Spleen (tissue), 11 donors: Measurements from ENCODE around the gene PSME2. TPM values are rescaled to one million over a fixed set of nuclear protein-coding genes. Genes with fewer than 3 reads are reported as not detected.

Source experiments
- DNase-seq: peaks from one replicate; pipeline ENCODE4 v3.0.0-alpha.2; 2020
- H3K27ac ChIP-seq, 8 donors: fragments of 200-600 bp; sonication (generic) in 7 of 8; 1 replicate in 4 of 8; 2 replicates in 4 of 8; pipeline versions ENCODE4 v1.5.0 to v1.8.0; 2016 to 2021; ENCODE audit warnings: inconsistent platforms in 4 of 8, mild to moderate bottlenecking in 4 of 8, moderate library complexity in 1 of 8
- H3K27me3 ChIP-seq, 7 donors: fragments of 200-600 bp; sonication (generic) in 6 of 7; replicated peaks in 1 of 7; 1 replicate in 4 of 7; 2 replicates in 3 of 7; pipeline versions ENCODE4 v1.5.0 to v1.8.0; 2016 to 2021; ENCODE audit warnings: inconsistent platforms in 3 of 7, mild to moderate bottlenecking in 1 of 7
- H3K36me3 ChIP-seq, 6 donors: fragments of 200-600 bp; sonication (generic) in 5 of 6; 1 replicate in 4 of 6; 2 replicates in 2 of 6; pipeline versions ENCODE4 v1.5.0 to v1.8.0; 2016 to 2021; ENCODE audit warnings: inconsistent platforms in 2 of 6
- H3K4me1 ChIP-seq, 6 donors: fragments of 200-600 bp; sonication (generic) in 5 of 6; 1 replicate in 3 of 6; 2 replicates in 3 of 6; pipeline versions ENCODE4 v1.5.0 to v1.8.0; 2016 to 2021; ENCODE audit warnings: inconsistent platforms in 3 of 6
- H3K4me3 ChIP-seq, 8 donors: fragments of 200-600 bp; sonication (generic) in 7 of 8; 1 replicate in 4 of 8; 2 replicates in 4 of 8; pipeline versions ENCODE4 v1.5.0 to v1.8.0; 2016 to 2021; ENCODE audit warnings: inconsistent platforms in 4 of 8, mild to moderate bottlenecking in 4 of 8, moderate library complexity in 2 of 8
- H3K9me3 ChIP-seq, 8 donors: fragments of 200-600 bp; sonication (generic) in 7 of 8; 1 replicate in 4 of 8; 2 replicates in 4 of 8; pipeline versions ENCODE4 v1.5.0 to v1.8.0; 2016 to 2021; ENCODE audit warnings: inconsistent platforms in 4 of 8
- CTCF ChIP-seq, 11 experiments: fragments of 200-600 bp in 7 of 11; fragments of 450-650 bp in 4 of 11; sonication (generic) in 4 of 11; IDR thresholded peaks in 8 of 11; conservative IDR thresholded peaks in 3 of 11; 1 replicate in 7 of 11; 2 replicates in 4 of 11; pipeline versions ENCODE4 v1.4.0 to v1.8.0; 2016 to 2021; ENCODE audit warnings: antibody characterized with exemption in 11 of 11, inconsistent platforms in 4 of 11, mild to moderate bottlenecking in 1 of 11
- POLR2A ChIP-seq, 3 donors: fragments of 450-650 bp; IDR thresholded peaks; one replicate each; pipeline ENCODE4 v1.5.1; 2017; ENCODE audit warnings: antibody characterized with exemption in 3 of 3, mild to moderate bottlenecking in 1 of 3
- POLR2AphosphoS5 ChIP-seq, 3 donors: sonication (generic); formaldehyde crosslinking; IDR thresholded peaks; one replicate each; pipeline ENCODE4 v1.5.1; 2017; ENCODE audit warnings: antibody characterized with exemption in 3 of 3
- WGBS, 5 donors: extraction: QIAGEN DNeasy Blood & Tissue Kit in 3 of 5; methylation state at CpG; one replicate each; pipeline versions ENCODE4 v1.1.5 to v1.1.7; 2013 to 2018; 5-methylcytosine and 5-hydroxymethylcytosine counted together
- intact Hi-C: fragments of 100-400 bp; cut with DNase I; formaldehyde crosslinking; loops from one replicate; pipeline ENCODE4 v1.15.0; 2023; ENCODE audit warnings: low total_unique reads
- polyA plus RNA-seq, 3 donors: library from polyadenylated mRNA; stranded (reverse); fragments of 200-250 nt; gene quantifications; one replicate each; pipeline ENCODE4 v1.2.1, GENCODE V29; 2013
- total RNA-seq, 7 donors: library from RNA; depleted of rRNA in 3 of 7; stranded (reverse); fragments of >200 nt in 3 of 7; fragmentation: NEBNext Ultra II Directional in 4 of 7; extraction: Animal tissue kit (Norgen Biotek cat#: 25700) in 4 of 7; gene quantifications; one replicate each; pipeline versions ENCODE4 v1.1.0 to v1.2.1, GENCODE V29; 2016 to 2021
- donor health status: healthy with polysubstance abuse.
- donor health status: DM: no; HTN: no; CAD: no; lungs with moderate emphysema.
- donor health status: DM: no; HTN: no; CAD: no.
- donor health status: Bipolar disorder and iron deficiency.
- donor health status: healthy.
- donor health status: DM: no; HTN: no; CAD: no.
- donor health status: DM: yes; HTN: yes; CAD: no.

The PSME2 gene
- total and polyA plus RNA-seq, 10 donors: 80.0 to 509 (median 258) TPM

- peak; percentile 82 for DNase-seq
- intact Hi-C loops: no loop called here
- Histone ChIP-seq H3K36me3 (peaks cover 0 to 5% (median 0%) of the 10 kb centered on the region in 6 donors), H3K27ac (peak overlapping the region; percentile 60 to 92 (median 80)), H3K4me3 (peak overlapping the region in 2 of 8 donors; percentile 0 to 34), H3K27me3 (no peaks in the 10 kb centered on the region), H3K4me1 (peaks cover 11 to 71% (median 40%) of the 10 kb centered on the region in 6 donors), H3K9me3 (no peaks in the 10 kb centered on the region)
- whole genome bisulfite sequencing, 5 donors: 57 to 64% (median 59%) methylated on average over 5 to 7 of the region's 7 CpGs
- TF ChIP-seq POLR2AphosphoS5 (IDR thresholded peaks at IDR 0.05): peak; percentile 15 to 72 (median 67)
- no peak for TF ChIP-seq POLR2A (IDR thresholded peaks at IDR 0.05)
- TF ChIP-seq CTCF (IDR thresholded peaks at IDR 0.05 in 8 of 11, conservative IDR thresholded peaks at IDR 0.05 in 3 of 11): no peak
Measured at GRCh38 chr14:24130717-24131548, 15.5 kb downstream of the PSME2 start.

DNA sequence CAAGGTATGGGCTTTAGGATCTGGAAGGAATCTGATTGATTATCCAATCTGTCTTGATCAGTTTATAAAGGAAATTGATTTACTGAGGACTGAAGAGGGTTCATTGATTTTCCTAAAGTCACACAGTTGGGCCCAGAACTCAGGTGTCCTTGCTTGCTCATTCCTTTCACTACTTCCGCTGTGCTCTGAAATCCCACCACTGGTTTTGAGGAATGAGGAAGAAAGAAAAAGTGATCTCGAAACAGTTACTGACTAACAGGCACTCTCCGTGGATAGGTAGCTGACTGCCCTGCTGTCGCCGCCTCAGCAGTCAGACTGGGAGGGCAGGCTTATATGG is 16.1 kb downstream of the PSME2 start, which contains the start of gene FITM1:
TSS of gene FITM1 (plus strand) at position 280 of the 337 bp plus-strand sequence. CDS start 905 bp downstream, outside the sequence.
- Histone ChIP-seq H3K27me3 (no peaks in the 10 kb centered on the region), H3K4me3 (peak within 1 kb of the TSS in 2 of 8 donors; percentile 0 to 34), H3K9me3 (no peaks in the 10 kb centered on the region), H3K27ac (peak within 1 kb of the TSS; percentile 60 to 92 (median 80)), H3K36me3 (peaks cover 0 to 5% (median 0%) of the 10 kb centered on the region in 6 donors), H3K4me1 (peaks cover 8 to 65% (median 37%) of the 10 kb centered on the region in 6 donors)
- intact Hi-C loops: no loop called here
- no peak for DNase-seq
- WGBS, 5 donors: 75 to 87% (median 78%) methylated on average over 5 of the region's 5 CpGs
- TF ChIP-seq POLR2A (IDR thresholded peaks at IDR 0.05) (no peak), POLR2AphosphoS5 (IDR thresholded peaks at IDR 0.05) (no peak), CTCF (IDR thresholded peaks at IDR 0.05 in 8 of 11, conservative IDR thresholded peaks at IDR 0.05 in 3 of 11) (no peak)

- H3K36me3 ChIP-seq: peaks cover 0 to 11% (median under 1%) of the 10 kb centered on the region in 6 donors
- no peak overlapping the region for H3K4me3 ChIP-seq
- no peaks in the 10 kb centered on the region for H3K27me3 ChIP-seq
- no peak for DNase-seq
- no peaks in the 10 kb centered on the region for H3K9me3 ChIP-seq
- H3K27ac ChIP-seq: peak overlapping the region in 2 of 8 donors; percentile 86 to 92
- 90 to 97% (median 95%) methylated on average over 8 of the region's 8 CpGs for WGBS, 5 donors
- no peak for TF ChIP-seq CTCF (IDR thresholded peaks at IDR 0.05 in 8 of 11, conservative IDR thresholded peaks at IDR 0.05 in 3 of 11)
- no peak for TF ChIP-seq POLR2AphosphoS5 (IDR thresholded peaks at IDR 0.05)
- TF ChIP-seq POLR2A (IDR thresholded peaks at IDR 0.05): no peak
- peaks cover 6 to 58% (median 33%) of the 10 kb centered on the region in 6 donors for H3K4me1 ChIP-seq
- intact Hi-C loops: no loop called here
Measured at GRCh38 chr14:24129410-24129998, 16.9 kb downstream of the PSME2 start.

GRCh38 chr14:24127673-24128072 is 18.7 kb downstream of the PSME2 start:
- intact Hi-C loops: no loop called here
- WGBS, 5 donors: 76 to 86% (median 81%) methylated on average over 2 of the region's 2 CpGs
- TF ChIP-seq POLR2A (IDR thresholded peaks at IDR 0.05) (no peak), POLR2AphosphoS5 (IDR thresholded peaks at IDR 0.05) (no peak), CTCF (IDR thresholded peaks at IDR 0.05 in 8 of 11, conservative IDR thresholded peaks at IDR 0.05 in 3 of 11) (no peak)

More at GRCh38 chr14:24127673-24128072, 18.7 kb downstream of the PSME2 start:
- no peaks in the 10 kb centered on the region for H3K27me3 ChIP-seq
- no peak overlapping the region for H3K4me3 ChIP-seq
- no peak for DNase-seq
- peaks cover 6 to 64% (median 42%) of the 10 kb centered on the region in 6 donors for H3K4me1 ChIP-seq
- no peaks in the 10 kb centered on the region for H3K9me3 ChIP-seq
- H3K27ac ChIP-seq: peak overlapping the region in 1 of 8 donors; percentile 10
- H3K36me3 ChIP-seq: peaks cover 0 to 29% (median 16%) of the 10 kb centered on the region in 6 donors
